ENCODE data around the gene MYL12B. TPM values are rescaled to one million over a fixed set of nuclear protein-coding genes. Genes with fewer than 3 reads are reported as not detected.
"Not testable (repeated sequence)": the region's sequence is repeated elsewhere in the genome, so short reads cannot be mapped to it uniquely, and the experiment has no call there.

Gene MYL12B
- total RNA-seq, 1 donor from 2014 or later, result 535 TPM

DNA sequence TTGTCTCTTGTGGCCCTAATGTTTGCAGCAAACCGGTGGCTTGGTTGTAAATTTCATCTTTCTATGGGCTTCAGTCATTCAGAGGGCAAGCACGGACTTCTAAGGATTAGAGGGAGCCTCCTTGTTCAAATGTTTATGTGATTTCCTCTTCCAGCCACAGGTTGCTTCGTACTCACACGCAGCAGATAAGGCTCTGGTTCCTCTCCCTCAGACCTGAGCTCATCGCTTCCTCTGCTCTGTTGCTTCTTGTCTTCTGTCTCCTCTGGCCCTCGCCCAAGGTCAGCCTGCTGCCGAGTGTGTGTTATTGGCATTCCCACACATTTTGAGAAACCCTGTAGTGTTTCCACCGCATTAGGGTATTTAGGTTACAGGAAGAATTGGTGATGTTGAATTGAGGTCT is 44.0 kb downstream of the MYL12B start:
- Histone ChIP-seq H3K27me3 (ENCODE audit: control insufficient read depth, insufficient read depth, low read length) (no peaks in the 10 kb centered on the region), H3K4me3 (ENCODE audit: low read depth, low read length) (no peak overlapping the region), H3K36me3 (ENCODE audit: control insufficient read depth, insufficient read depth, low read length) (no peaks in the 10 kb centered on the region)
- DNase-seq (ENCODE audit: low read depth), result no peak
- TF ChIP-seq, protein P1, sequence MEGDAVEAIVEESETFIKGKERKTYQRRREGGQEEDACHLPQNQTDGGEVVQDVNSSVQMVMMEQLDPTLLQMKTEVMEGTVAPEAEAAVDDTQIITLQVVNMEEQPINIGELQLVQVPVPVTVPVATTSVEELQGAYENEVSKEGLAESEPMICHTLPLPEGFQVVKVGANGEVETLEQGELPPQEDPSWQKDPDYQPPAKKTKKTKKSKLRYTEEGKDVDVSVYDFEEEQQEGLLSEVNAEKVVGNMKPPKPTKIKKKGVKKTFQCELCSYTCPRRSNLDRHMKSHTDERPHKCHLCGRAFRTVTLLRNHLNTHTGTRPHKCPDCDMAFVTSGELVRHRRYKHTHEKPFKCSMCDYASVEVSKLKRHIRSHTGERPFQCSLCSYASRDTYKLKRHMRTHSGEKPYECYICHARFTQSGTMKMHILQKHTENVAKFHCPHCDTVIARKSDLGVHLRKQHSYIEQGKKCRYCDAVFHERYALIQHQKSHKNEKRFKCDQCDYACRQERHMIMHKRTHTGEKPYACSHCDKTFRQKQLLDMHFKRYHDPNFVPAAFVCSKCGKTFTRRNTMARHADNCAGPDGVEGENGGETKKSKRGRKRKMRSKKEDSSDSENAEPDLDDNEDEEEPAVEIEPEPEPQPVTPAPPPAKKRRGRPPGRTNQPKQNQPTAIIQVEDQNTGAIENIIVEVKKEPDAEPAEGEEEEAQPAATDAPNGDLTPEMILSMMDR (IDR thresholded peaks at IDR 0.05; ENCODE audit: insufficient read depth, low read length, poor library complexity, severe bottlenecking), result no peak

DNA sequence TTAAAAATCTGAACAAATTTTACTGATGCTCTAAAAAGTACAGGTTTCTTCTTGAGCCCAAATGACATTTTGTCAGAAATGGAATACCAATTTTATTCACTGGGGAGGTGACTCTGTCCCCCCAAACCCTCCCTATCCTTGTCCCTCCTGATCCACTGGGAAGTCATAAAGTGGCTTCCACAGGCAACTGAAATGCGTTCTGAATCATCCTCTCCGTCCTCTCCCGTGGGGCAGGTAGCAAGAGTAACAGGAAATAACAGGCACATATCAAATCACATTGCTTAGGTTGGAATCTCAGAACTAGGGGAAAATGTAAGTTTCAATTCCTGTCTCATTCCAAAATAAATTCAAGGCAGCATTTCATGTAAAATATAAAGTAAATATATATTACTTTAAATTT is 44.5 kb downstream of the MYL12B start:
- Histone ChIP-seq H3K36me3 (ENCODE audit: control insufficient read depth, insufficient read depth, low read length) (no peaks in the 10 kb centered on the region), H3K27me3 (ENCODE audit: control insufficient read depth, insufficient read depth, low read length) (no peaks in the 10 kb centered on the region), H3K4me3 (ENCODE audit: low read depth, low read length) (no peak overlapping the region)
- DNase-seq (ENCODE audit: low read depth), result no peak
- TF ChIP-seq, protein P1 (IDR thresholded peaks at IDR 0.05; ENCODE audit: insufficient read depth, low read length, poor library complexity, severe bottlenecking), result no peak

DNA sequence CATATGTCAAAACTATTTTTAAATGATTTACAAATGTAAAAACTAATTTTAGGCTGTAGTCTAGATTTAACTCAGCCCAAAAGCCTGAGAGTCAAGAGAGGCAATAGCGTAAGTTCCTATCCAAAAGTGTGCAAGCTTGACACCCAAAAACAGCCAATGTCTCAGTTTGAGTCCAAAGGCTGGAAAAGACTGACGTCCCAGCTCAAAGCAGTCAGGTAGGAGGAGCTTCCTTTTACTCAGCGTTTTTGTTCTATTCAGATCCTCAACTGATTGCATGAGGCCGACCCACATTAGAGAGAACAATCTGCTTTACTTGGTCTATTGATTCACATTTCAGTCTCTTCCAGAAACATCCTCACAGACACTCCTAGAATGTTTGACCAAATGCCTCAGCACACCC is 51.8 kb downstream of the MYL12B start:
- no peak for DNase-seq (ENCODE audit: low read depth)
- Histone ChIP-seq H3K27me3 (ENCODE audit: control insufficient read depth, insufficient read depth, low read length) (no peaks in the 10 kb centered on the region), H3K36me3 (ENCODE audit: control insufficient read depth, insufficient read depth, low read length) (no peaks in the 10 kb centered on the region), H3K4me3 (ENCODE audit: low read depth, low read length) (no peak overlapping the region)
- TF ChIP-seq, protein P1 (IDR thresholded peaks at IDR 0.05; ENCODE audit: insufficient read depth, low read length, poor library complexity, severe bottlenecking), result no peak

DNA sequence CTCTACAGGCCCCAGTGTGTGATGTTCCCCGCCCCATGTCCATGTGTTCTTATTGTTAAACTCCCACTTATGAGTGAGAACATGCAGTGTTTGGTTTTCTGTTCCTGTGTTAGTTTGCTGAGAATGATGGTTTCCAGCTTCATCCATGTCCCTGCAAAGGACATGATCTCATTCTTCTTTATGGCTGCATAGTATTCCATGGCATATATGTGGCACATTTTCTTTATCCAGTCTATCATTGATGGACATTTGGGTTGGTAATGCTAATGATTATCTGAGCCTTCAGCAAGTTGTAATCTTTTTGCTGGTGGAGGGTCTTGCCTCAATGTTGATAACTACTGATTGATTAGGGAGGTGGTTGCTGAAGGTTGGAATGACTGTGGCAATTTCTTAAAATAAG is 53.4 kb downstream of the MYL12B start:
- not testable (repeated sequence) for H3K4me3 ChIP-seq (ENCODE audit: low read depth, low read length); H3K27me3 ChIP-seq (ENCODE audit: control insufficient read depth, insufficient read depth, low read length); H3K36me3 ChIP-seq (ENCODE audit: control insufficient read depth, insufficient read depth, low read length); DNase-seq (ENCODE audit: low read depth)

DNA sequence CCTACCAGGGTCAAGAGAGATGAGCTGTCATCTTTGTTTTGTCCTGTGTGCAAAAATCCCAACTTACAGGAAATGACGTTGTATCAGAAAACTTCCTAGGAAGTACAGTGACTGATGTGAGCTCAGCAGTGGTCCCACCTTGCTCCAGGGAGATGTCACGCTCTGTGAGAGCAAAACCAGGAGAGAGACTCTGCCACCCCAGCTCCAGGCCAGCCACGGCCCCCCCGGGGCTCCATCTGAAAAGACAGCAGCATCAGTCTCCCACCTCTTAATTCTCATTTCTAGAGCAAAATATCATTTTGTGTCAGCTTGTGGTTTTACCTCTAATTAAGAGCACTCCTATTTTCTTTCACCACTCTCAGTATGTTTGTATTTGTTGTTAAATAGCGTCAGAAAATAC is 57.5 kb downstream of the MYL12B start:
- H3K4me3 ChIP-seq (ENCODE audit: low read depth, low read length), result no peak overlapping the region
- H3K36me3 ChIP-seq (ENCODE audit: control insufficient read depth, insufficient read depth, low read length), result no peaks in the 10 kb centered on the region
- DNase-seq (ENCODE audit: low read depth), result no peak
- TF ChIP-seq, protein P1 (IDR thresholded peaks at IDR 0.05; ENCODE audit: insufficient read depth, low read length, poor library complexity, severe bottlenecking), result no peak
- no peaks in the 10 kb centered on the region for H3K27me3 ChIP-seq (ENCODE audit: control insufficient read depth, insufficient read depth, low read length)

DNA sequence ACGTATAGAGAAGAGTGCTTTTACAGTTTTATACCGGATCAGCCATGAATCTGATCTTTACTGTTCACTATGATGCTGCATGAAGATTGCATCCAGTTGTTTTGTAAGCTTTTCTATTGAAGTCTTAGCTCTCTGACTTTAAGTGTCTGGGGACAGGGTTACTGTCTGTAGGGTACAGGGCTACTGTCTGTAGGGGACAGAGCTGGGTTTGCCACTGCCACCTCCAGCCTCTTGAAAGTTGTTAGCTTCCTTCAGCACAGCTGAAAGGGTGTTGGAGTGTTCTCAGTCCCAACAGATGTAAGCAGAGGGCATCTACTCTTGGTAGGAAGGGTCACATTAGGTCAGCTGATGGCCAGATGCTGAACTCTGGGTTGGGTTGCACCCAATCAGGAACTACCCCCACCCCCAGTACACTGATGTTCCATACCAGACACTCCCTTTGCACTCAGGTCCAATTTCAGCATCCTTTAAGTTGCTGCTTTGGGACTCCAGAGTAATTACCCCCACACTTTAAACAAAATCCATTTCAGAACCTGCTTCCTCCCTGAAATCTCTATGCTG is 58.0 kb downstream of the MYL12B start:
- TF ChIP-seq, protein P1 (IDR thresholded peaks at IDR 0.05; ENCODE audit: insufficient read depth, low read length, poor library complexity, severe bottlenecking), result no peak
- DNase-seq (ENCODE audit: low read depth), result no peak
- no peaks in the 10 kb centered on the region for H3K36me3 ChIP-seq (ENCODE audit: control insufficient read depth, insufficient read depth, low read length)

More for the DNA sequence above, 58.0 kb downstream of the MYL12B start:
- Histone ChIP-seq H3K4me3 (ENCODE audit: low read depth, low read length) (no peak overlapping the region), H3K27me3 (ENCODE audit: control insufficient read depth, insufficient read depth, low read length) (no peaks in the 10 kb centered on the region)

All from kidney epithelial cell (primary cell).